GM12878 (cell line): Measurements from ENCODE around the gene XRRA1.

Source experiments
- ASH2L ChIP-seq: fragments of 300-600, 200-600 bp; sonication (generic); IDR thresholded peaks from 2 replicates; pipeline ENCODE4 v1.6.1; 2017; ENCODE audit warnings: low read depth, mild to moderate bottlenecking, borderline replicate concordance
- ATF3 ChIP-seq: IDR thresholded peaks from 2 replicates; pipeline ENCODE4 v1.6.1; 2011; ENCODE audit warnings: low read depth, mild to moderate bottlenecking, low read length, moderate library complexity, borderline replicate concordance; ENCODE audit errors: extremely low read depth
- CREB1 ChIP-seq: IDR thresholded peaks from 2 replicates; pipeline ENCODE4 v1.6.1; 2012; ENCODE audit warnings: low read depth, mild to moderate bottlenecking, inconsistent platforms
- CREM ChIP-seq: IDR thresholded peaks from 2 replicates; pipeline ENCODE4 v1.6.1; 2014; ENCODE audit warnings: antibody characterized with exemption, low read depth
- CTCF ChIP-seq, 3 experiments: IDR thresholded peaks in 2 of 3; conservative IDR thresholded peaks in 1 of 3; 2 replicates each; pipeline ENCODE4 v1.5.1; 2011; ENCODE audit warnings: low read depth in 3 of 3, low read length in 3 of 3, mild to moderate bottlenecking in 3 of 3, control low read depth in 2 of 3, moderate library complexity in 2 of 3, inconsistent platforms in 1 of 3, mixed read lengths in 1 of 3; ENCODE audit not compliant: control insufficient read depth in 2 of 3, insufficient read depth in 1 of 3; ENCODE audit errors: extremely low read depth in 1 of 3
- GATAD2B ChIP-seq: fragments of 450-650 bp; conservative IDR thresholded peaks from 2 replicates; pipeline ENCODE4 v1.6.1; 2017; ENCODE audit warnings: low read depth, mild to moderate bottlenecking, moderate library complexity
- POLR2A ChIP-seq: IDR thresholded peaks from 2 replicates; pipeline ENCODE4 v1.6.1; 2011; ENCODE audit warnings: low read depth, mild to moderate bottlenecking, low read length
- RELA ChIP-seq: fragments of 450-650 bp; IDR thresholded peaks from 2 replicates; pipeline ENCODE4 v1.8.0; 2014; ENCODE audit warnings: borderline replicate concordance; ENCODE audit not compliant: partially characterized antibody
- REST ChIP-seq: IDR thresholded peaks from 2 replicates; pipeline ENCODE4 v1.6.1; 2012; ENCODE audit warnings: mild to moderate bottlenecking, low read depth, low read length
- SMC3 ChIP-seq: IDR thresholded peaks from 2 replicates; pipeline ENCODE4 v1.6.1; 2011; ENCODE audit warnings: low read length, improper control_type of control experiment, borderline replicate concordance

DNA sequence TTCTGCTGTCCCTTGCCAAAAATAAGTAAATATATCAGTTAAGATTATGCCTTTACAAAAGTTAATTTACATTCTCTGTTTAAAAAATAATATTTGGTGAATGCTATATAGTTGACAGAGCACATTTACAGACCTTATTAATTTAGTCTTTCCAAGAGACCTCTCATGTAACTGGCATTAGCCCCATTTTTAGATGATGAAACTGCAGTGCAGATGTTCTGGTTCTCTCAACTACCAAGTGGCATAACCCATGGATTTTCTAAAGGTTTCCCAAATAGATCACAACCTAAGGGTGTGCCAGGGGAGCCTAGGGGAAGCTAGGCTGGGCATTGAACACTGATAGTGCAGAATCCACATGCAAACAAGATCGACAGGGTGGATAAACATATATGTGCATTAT is 111.7 kb downstream of the XRRA1 start:
- no peak for TF ChIP-seq ATF3
- no peak for TF ChIP-seq RELA
- no peak for TF ChIP-seq CTCF (IDR thresholded peaks at IDR 0.05 in 2 of 3, conservative IDR thresholded peaks at IDR 0.05 in 1 of 3; ENCODE audit: control insufficient read depth in 2 of 3, extremely low read depth in 1 of 3, insufficient read depth in 1 of 3, low read depth in 3 of 3, low read length in 3 of 3)
- TF ChIP-seq SMC3, result no peak
- TF ChIP-seq POLR2A, result no peak
- TF ChIP-seq CREB1, result no peak
- TF ChIP-seq ASH2L, result no peak
- no peak for TF ChIP-seq CREM
- TF ChIP-seq REST, result no peak
- TF ChIP-seq GATAD2B, result no peak
